Hepatocyte (in vitro differentiated cells): ENCODE data around the gene CRADD. TPM values are rescaled to one million over a fixed set of nuclear protein-coding genes. Genes with fewer than 3 reads are reported as not detected.

Experiments used
- DNase-seq: peaks from one replicate; pipeline ENCODE4 v3.0.0-alpha.2; 2016; ENCODE audit warnings: low spot score
- H2AFZ ChIP-seq: fragments of 200-600 bp; sonication (generic); 2 replicates; pipeline ENCODE4 v1.6.0; 2016; ENCODE audit warnings: antibody characterized with exemption, mild to moderate bottlenecking
- H3K27ac ChIP-seq: fragments of 200-600 bp; sonication (generic); 2 replicates; pipeline ENCODE4 v1.5.1; 2016; ENCODE audit warnings: mild to moderate bottlenecking
- H3K27me3 ChIP-seq: fragments of 200-600 bp; sonication (generic); 2 replicates; pipeline ENCODE4 v1.6.1; 2016
- H3K36me3 ChIP-seq: fragments of 200-600 bp; sonication (generic); replicated peaks from 2 replicates; pipeline ENCODE4 v1.5.1; 2016; ENCODE audit warnings: low read depth; ENCODE audit not compliant: insufficient read depth
- H3K4me1 ChIP-seq: fragments of 200-600 bp; sonication (generic); 2 replicates; pipeline ENCODE4 v1.5.1; 2016; ENCODE audit warnings: mild to moderate bottlenecking, moderate library complexity; ENCODE audit not compliant: insufficient read depth
- H3K4me2 ChIP-seq: fragments of 200-600 bp; sonication (generic); 2 replicates; pipeline ENCODE4 v1.6.0; 2016
- H3K4me3 ChIP-seq: fragments of 200-600 bp; sonication (generic); 2 replicates; pipeline ENCODE4 v1.5.1; 2016; ENCODE audit warnings: mild to moderate bottlenecking
- H3K79me2 ChIP-seq: fragments of 200-600 bp; sonication (generic); 2 replicates; pipeline ENCODE4 v1.6.0; 2017; ENCODE audit warnings: mild to moderate bottlenecking
- H3K9me2 ChIP-seq: fragments of 200-600 bp; sonication (generic); replicated peaks from 2 replicates; pipeline ENCODE4 v1.6.0; 2017; ENCODE audit warnings: mild to moderate bottlenecking; ENCODE audit not compliant: insufficient read depth
- H3K9me3 ChIP-seq: fragments of 200-600 bp; sonication (generic); 2 replicates; pipeline ENCODE4 v1.5.1; 2016; ENCODE audit warnings: low read depth, mild to moderate bottlenecking
- H4K20me1 ChIP-seq: fragments of 200-600 bp; sonication (generic); 2 replicates; pipeline ENCODE4 v1.6.0; 2016; ENCODE audit warnings: mild to moderate bottlenecking; ENCODE audit not compliant: insufficient read depth, poor library complexity, severe bottlenecking
- CTCF ChIP-seq: fragments of 200-600 bp; sonication (generic); IDR thresholded peaks from 2 replicates; pipeline ENCODE4 v1.5.1; 2016; ENCODE audit warnings: antibody characterized with exemption, mild to moderate bottlenecking; ENCODE audit not compliant: poor library complexity
- EZH2 ChIP-seq: fragments of 200-600 bp; sonication (generic); IDR thresholded peaks from 2 replicates; pipeline ENCODE4 v1.6.1; 2016; ENCODE audit warnings: antibody characterized with exemption, mild to moderate bottlenecking, borderline replicate concordance
- EZH2phosphoT487 ChIP-seq: fragments of 200-600 bp; sonication (generic); IDR thresholded peaks from one replicate; pipeline ENCODE4 v1.6.1; 2018; ENCODE audit warnings: antibody characterized with exemption, mild to moderate bottlenecking, low read depth, moderate library complexity; ENCODE audit not compliant: unreplicated experiment, severe bottlenecking
- WGBS: methylation state at CpG from one replicate; pipeline ENCODE4 v1.1.6; 2016; ENCODE audit warnings: low lambda C conversion rate; ENCODE audit errors: missing lambda C conversion rate; 5-methylcytosine and 5-hydroxymethylcytosine counted together
- polyA plus RNA-seq: library from polyadenylated mRNA; unstranded; fragments of >200 nt; fragmentation: Nextera tagmentation; extraction: Ambion mirVana; gene quantifications from 2 replicates; pipeline ENCODE4 v1.2.1, GENCODE V29; 2016
- total RNA-seq: library from RNA; depleted of rRNA; stranded (reverse); fragments of >200 nt; gene quantifications from 2 replicates; pipeline ENCODE4 v1.2.3, GENCODE V29; 2014

CRADD gene
- total and polyA plus RNA-seq, 2 experiments from 2014 or later = 19.5 to 27.3 TPM

DNA sequence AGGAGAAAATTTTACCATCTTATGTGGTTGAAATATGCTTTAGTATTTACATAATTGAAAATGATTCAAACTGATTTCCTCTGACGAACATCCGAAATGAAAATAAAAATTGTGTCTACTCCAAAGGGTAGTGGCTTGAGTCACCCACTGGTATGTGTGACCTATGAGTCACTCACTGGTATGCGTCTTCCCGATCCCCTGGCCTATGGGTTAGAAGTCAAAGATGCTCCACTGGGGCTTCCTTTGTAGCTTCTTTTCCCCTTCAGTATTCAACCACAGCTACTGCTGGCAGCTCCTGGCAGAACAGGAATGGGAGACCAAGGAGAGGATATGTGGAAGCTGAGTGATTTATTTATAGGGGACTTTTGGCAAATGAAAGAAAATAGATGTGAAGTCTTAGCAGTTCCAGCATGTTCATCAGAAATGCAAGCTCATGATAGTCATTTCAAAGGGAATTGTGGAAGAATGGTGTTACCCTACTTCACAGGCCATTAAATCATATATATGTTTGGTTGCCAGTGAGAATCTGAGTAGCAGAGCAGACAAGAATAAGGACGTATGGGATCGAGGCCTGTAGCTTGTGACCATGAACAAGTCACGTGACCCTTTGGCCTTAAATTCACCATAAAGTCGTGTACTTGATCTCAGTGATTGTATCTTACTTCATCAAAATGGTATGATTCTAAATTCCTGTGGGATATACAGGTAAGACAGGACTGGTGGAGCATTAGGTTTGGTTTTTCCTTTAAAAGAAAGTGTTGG, 108.3 kb downstream of the CRADD start:
- no peak for TF ChIP-seq EZH2
- no peak for TF ChIP-seq EZH2phosphoT487
- TF ChIP-seq CTCF = no peak
- Histone ChIP-seq H2AFZ (no peak overlapping the region), H3K4me1 (peaks cover 44% of the 10 kb centered on the region), H3K4me3 (no peak overlapping the region), H3K9me2 (no peaks in the 10 kb centered on the region), H3K27me3 (no peaks in the 10 kb centered on the region), H3K79me2 (no peaks in the 10 kb centered on the region), H3K36me3 (no peaks in the 10 kb centered on the region), H3K4me2 (peak overlapping the region; percentile 3), H3K27ac (peak overlapping the region; percentile 69), H4K20me1 (no peaks in the 10 kb centered on the region), H3K9me3 (no peaks in the 10 kb centered on the region)
- 59% methylated on average over 8 of the region's 8 CpGs for WGBS
- peak; percentile 49 for DNase-seq

DNA sequence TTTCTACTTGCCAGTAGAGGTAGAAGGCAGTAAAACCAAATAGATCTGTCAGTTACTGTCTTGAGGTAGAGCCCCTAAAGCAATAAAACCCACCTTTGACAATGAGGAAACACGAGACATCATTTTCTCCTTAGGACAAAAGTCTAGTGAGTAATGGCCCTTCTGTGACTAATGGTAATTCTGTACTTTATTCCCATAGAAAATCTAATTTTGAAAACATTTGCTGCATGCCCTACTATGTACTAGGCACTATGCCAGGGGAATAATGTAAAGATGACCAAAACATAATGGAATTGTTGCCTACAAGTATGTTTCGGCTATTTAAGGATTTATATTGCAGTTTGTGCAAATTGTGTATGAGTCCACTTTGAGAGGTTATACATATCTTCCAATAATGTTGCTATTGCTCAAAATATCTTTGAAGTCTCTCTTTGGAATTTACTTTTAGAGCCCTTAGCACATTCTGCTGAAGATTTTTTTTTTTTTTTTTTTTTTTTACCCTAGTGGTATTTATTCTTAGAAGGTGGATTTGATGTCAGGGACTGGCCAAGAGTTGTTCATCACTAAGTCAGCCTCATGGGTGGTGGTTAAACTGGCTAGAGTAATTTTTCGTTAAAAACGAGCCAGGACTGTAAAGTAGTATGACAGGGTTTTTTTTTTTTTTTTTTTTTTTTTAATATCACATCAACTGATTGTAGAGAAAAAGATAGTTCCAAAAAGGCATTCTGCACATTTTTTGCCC, 109.7 kb downstream of the CRADD start:
- Histone ChIP-seq H3K9me3 (no peaks in the 10 kb centered on the region), H3K4me1 (peaks cover 43% of the 10 kb centered on the region), H3K27me3 (no peaks in the 10 kb centered on the region), H3K79me2 (no peaks in the 10 kb centered on the region), H3K4me2 (no peak overlapping the region), H4K20me1 (no peaks in the 10 kb centered on the region), H3K27ac (peak overlapping the region; percentile 69), H2AFZ (no peak overlapping the region), H3K36me3 (no peaks in the 10 kb centered on the region), H3K4me3 (no peak overlapping the region), H3K9me2 (no peaks in the 10 kb centered on the region)
- no peak for DNase-seq
- 78% methylated on average over 4 of the region's 4 CpGs for WGBS
- TF ChIP-seq EZH2 = no peak

DNA sequence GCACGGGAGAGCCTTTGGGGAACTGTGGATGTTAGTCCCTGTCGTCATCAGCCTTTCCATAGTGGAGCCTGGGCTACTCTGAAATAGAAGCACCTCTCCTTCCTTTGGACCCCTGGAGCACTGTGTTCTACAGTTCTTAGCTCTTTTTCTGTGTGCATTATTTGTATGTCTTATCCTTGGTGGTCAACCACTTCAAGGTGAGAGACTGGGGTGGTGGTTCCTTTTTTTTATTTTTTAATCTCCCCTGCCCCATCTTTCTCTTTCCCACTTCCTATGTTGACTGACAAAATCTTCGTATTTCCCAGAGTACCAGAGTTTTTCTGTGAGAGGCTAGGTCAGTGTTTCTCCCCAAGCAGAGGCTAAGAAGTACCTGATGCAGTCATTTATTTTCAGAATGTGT, 111.7 kb downstream of the CRADD start:
- Histone ChIP-seq H3K36me3 (no peaks in the 10 kb centered on the region), H4K20me1 (no peaks in the 10 kb centered on the region), H3K79me2 (no peaks in the 10 kb centered on the region), H3K9me2 (no peaks in the 10 kb centered on the region), H3K4me1 (peaks cover 37% of the 10 kb centered on the region), H3K27me3 (no peaks in the 10 kb centered on the region), H3K4me2 (no peak overlapping the region), H3K27ac (no peak overlapping the region), H3K4me3 (no peak overlapping the region), H2AFZ (no peak overlapping the region), H3K9me3 (no peaks in the 10 kb centered on the region)
- no peak for TF ChIP-seq CTCF
- no peak for TF ChIP-seq EZH2phosphoT487
- TF ChIP-seq EZH2 = no peak
- no peak for DNase-seq
- WGBS = 95% methylated on average over 3 of the region's 3 CpGs

GRCh38 chr12:93789767-93790166, 112.6 kb downstream of the CRADD start:
- Histone ChIP-seq H2AFZ (no peak overlapping the region), H3K27me3 (no peaks in the 10 kb centered on the region), H3K9me3 (no peaks in the 10 kb centered on the region), H4K20me1 (no peaks in the 10 kb centered on the region), H3K27ac (no peak overlapping the region), H3K36me3 (no peaks in the 10 kb centered on the region), H3K4me1 (peaks cover 28% of the 10 kb centered on the region), H3K79me2 (no peaks in the 10 kb centered on the region), H3K4me3 (no peak overlapping the region), H3K9me2 (no peaks in the 10 kb centered on the region), H3K4me2 (no peak overlapping the region)
- DNase-seq = no peak
- TF ChIP-seq EZH2 (no peak), EZH2phosphoT487 (no peak), CTCF (no peak)
- WGBS = 77% methylated on average over 1 of the region's 1 CpG
